Activated CD8-positive, alpha-beta memory T cell treated with anti-CD3 and anti-CD28 coated beads for 24 hours (primary cell): ENCODE measurements around the gene ADAMTSL5.
"Not testable (repeated sequence)": the region's sequence is repeated elsewhere in the genome, so short reads cannot be mapped to it uniquely, and the experiment has no call there.

Source experiments
- DNase-seq: peaks from one replicate; pipeline ENCODE4 v3.0.0-alpha.2; 2020

Gene ADAMTSL5

DNA sequence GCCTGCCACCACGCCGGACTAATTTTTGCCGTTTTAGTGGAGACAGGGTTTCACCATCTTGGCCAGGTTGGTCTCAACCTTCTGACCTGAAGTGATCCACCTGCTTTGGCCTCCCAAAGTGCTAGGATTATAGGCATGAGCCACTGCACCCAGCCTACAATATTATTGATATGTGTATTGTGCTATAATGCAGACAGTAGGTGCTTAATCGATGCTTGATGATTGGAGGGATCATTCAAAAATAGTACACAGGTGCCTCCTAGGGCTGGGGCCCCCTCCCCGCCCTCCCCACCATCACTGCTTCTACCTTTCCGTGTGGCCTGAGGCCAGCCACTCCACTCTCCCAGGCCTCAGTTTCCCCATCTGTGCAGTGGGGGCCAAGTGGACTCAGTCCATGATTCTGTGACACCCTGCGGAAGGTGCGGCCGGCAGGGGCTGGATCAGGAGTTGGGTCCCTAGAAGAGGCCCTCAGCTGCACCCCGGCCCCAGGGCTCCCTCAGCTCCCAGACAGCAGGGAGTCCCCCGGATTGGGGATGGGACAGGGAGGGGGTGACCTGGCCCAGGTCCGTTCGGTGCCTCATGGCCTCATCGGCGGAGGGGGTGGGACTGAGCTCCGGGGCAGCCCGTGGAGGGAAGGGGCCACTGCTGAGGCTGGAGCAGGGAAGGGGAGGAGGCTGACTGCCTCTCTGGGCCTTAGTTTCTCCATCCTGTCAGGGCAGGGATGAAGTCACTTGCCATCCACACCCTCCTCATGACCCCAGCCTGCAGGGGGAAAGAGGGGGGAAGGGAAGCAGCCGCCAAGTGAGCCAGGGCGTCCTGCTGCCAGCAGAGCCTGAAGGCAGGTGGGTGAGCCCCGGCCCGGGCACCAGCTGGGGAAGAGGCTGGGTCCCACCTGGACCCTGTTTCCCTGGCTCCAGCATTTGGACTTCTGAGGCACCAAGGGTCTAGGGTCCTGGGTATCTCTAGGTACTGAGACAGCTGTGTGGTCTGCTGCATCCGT lies 1.2 kb downstream of the ADAMTSL5 start:
- DNase-seq: no peak

- DNase-seq: no peak
These were observed 2.0 kb downstream of the ADAMTSL5 start for GRCh38 chr19:1510807-1511206.

DNA sequence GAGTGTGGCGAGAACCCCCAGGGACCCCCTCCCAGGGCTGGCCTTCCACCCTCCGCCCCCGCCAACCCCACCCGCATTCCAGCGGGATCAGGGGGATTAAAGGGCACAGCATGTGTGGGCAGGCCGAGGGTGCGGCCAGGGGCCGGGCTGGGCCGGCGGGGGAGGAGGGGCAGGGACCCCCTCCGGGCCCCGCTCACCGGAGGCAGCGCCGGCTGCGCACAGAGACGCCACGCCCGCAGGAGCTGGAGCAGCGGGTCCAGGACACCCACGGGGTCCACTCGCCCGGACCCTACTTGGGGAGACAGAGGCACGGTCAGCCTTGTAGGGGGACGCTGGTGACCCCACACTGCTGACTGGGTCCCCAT lies 2.4 kb downstream of the ADAMTSL5 start:
- no peak for DNase-seq

GRCh38 chr19:1509602-1510441 lies 3.0 kb downstream of the ADAMTSL5 start:
- DNase-seq: no peak

GRCh38 chr19:1508507-1508856 lies 4.3 kb downstream of the ADAMTSL5 start:
- no peak for DNase-seq

- DNase-seq: peak; percentile 95
These were observed 4.9 kb downstream of the ADAMTSL5 start for GRCh38 chr19:1507763-1508506.

GRCh38 chr19:1507192-1507660 lies 5.6 kb downstream of the ADAMTSL5 start:
- no peak for DNase-seq

DNA sequence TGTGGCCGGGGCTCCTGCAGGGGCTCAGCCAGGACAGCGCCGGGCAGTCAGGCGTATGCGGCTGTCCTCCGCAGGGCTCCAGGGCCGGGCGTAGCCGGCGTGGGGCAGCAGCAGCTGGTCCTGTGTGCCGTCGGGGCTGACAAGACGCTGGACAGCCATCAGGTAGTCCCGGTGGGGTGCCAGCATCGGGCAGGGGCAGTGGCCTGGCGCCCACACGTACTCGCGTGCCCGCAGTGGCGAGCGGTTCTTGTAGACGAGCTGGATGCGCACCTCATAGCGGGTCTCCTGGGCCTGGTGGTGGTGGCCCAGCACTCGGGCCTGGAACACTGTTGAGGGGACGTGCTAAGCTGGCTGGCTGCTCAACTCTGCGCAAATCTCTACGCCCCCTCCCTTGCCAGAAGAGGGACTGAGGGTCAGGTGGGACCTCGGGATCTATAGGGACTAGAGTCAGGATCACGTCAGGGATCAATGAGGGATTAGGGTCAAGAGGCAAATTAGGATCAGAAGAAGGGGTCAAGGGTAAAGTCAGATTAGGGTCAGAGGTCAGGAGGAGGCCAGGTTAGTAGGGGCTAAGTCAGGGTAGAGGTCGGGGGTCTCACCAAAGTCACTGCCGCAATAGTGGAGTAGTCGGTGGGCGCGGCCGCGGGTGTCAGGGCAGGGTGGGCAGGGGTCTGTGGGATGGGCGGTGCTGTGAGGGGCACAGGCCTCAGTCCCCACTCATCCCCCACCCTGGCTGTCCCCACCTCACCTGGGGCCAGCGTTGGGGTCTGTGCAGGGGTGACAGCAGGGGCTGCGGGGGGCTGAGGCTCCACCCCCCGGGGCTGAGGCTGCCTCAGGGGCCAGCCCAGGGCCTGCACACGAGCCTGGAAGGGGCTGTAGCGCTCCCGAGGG lies 6.6 kb downstream of the ADAMTSL5 start:
- no peak for DNase-seq

- no peak for DNase-seq
These were observed 7.8 kb downstream of the ADAMTSL5 start for GRCh38 chr19:1505012-1505411.

GRCh38 chr19:1503925-1504773 lies 8.7 kb downstream of the ADAMTSL5 start:
- DNase-seq: no peak

GRCh38 chr19:1503089-1503924 lies 9.5 kb downstream of the ADAMTSL5 start:
- DNase-seq: peak; percentile 90

DNA sequence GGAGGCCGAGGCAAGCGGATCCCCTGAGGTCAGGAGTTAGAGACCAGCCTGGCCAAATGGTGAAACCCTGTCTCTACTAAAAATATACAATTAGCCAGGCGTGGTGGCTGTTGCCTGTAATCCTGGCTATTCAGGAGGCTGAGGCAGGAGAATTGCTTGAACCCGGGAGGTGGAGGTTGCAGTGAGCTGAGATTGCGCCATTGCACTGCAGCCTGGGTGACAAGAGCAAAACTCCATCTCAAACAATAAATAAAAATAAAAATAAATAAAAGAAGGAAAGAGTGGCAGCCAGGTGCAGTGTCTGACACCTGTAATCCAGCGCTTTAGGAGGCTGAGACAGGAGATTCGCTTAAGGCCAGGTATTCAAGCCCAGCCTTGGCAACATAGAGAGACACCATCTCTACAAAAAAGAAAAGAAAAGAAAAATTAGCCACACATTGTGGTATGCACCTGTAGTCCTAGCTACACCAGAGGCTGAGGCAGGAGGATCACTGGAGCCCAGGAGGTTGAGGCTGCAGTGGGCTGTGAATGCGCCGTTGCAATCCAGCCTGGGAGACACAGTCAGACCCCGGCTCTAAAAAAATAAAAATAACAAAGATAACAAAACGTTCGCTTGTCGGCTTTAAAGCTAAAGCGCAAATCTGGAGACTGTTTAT lies 10.3 kb downstream of the ADAMTSL5 start:
- DNase-seq: no peak

DNA sequence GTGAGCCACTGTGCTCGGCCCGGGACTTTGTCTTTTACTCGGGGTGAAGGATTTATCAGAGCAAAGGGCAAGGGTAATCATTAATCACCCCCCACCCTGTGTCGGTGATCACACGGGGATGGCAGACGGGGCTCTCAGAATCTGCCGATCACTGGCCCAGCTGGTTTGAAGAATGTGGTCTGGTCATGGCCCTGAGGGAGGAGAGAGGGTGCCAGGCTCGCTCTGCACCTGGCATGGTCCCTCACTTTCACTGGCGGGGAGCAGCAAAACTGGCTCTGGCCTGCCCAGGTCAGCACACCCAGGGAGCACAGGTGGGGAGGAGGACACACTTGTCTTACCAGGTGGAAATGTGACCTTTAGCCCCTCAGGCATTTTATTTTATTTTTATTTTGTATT lies 11.6 kb downstream of the ADAMTSL5 start:
- DNase-seq: no peak

DNA sequence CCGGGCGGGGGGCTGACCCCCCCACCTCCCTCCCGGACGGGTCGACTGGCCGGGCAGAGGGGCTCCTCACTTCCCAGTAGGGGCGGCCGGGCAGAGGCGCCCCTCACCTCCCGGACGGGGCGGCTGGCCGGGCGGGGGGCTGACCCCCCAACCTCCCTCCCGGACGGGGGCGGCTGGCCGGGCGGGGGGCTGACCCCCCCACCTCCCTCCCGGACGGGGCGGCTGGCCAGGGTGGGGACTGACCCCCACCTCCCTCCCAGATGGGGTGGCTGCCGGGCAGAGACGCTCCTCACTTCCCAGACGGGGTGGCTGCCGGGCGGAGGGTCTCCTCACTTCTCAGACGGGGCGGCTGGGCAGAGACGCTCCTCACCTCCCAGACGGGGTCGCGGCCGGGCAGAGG lies 13.6 kb downstream of the ADAMTSL5 start:
- not testable (repeated sequence) for DNase-seq

- no peak for DNase-seq
These were observed 15.1 kb downstream of the ADAMTSL5 start for GRCh38 chr19:1497578-1498235.

- no peak for DNase-seq
These were observed 15.9 kb downstream of the ADAMTSL5 start for GRCh38 chr19:1496714-1497577.

- DNase-seq: no peak
These were observed 16.8 kb downstream of the ADAMTSL5 start for GRCh38 chr19:1495799-1496713.
